ENCODE results near the gene TOX3. TPM values are rescaled to one million over a fixed set of nuclear protein-coding genes. Genes with fewer than 3 reads are reported as not detected.

TOX3 gene
- total and polyA plus RNA-seq, 2 experiments from 2014 or later: not detected

GRCh38 chr16:52578829-52579498, 32.0 kb upstream of the TOX3 start:
- Histone ChIP-seq H3K4me3 (no peak overlapping the region), H3K4me1 (ENCODE audit: insufficient read depth) (no peaks in the 10 kb centered on the region), H3K9me3 (ENCODE audit: low read depth) (peaks cover 5% of the 10 kb centered on the region), H3F3A (ENCODE audit: insufficient read depth) (no peaks in the 10 kb centered on the region), H3K4me2 (ENCODE audit: unreplicated experiment) (no peak overlapping the region), H4K20me1 (ENCODE audit: insufficient read depth) (no peaks in the 10 kb centered on the region), H3K9me2 (ENCODE audit: insufficient read depth) (no peaks in the 10 kb centered on the region), H3K27me3 (replicated peaks; ENCODE audit: insufficient read depth) (no peaks in the 10 kb centered on the region), H3K79me2 (ENCODE audit: insufficient read depth) (no peaks in the 10 kb centered on the region), H2AFZ (no peak overlapping the region), H3K36me3 (ENCODE audit: low read depth) (no peaks in the 10 kb centered on the region), H3K9ac (no peak overlapping the region), H3K27ac (no peak overlapping the region)
- TF ChIP-seq EZH2phosphoT487 (IDR thresholded peaks at IDR 0.05; ENCODE audit: insufficient read depth, low read depth) (no peak), EZH2 (IDR thresholded peaks at IDR 0.05; ENCODE audit: insufficient read depth, poor library complexity, severe bottlenecking) (no peak)
- in situ Hi-C loops (cut with MboI): no loop called here
- 35 to 42% methylated on average over 4 of the region's 4 CpGs for WGBS, 2 experiments (ENCODE audit: low coverage in 1 of 2, low lambda C conversion rate in 2 of 2, missing lambda C conversion rate in 2 of 2)
- DNase-seq: no peak

GRCh38 chr16:52578007-52578828, 31.3 kb upstream of the TOX3 start:
- Histone ChIP-seq H3K4me1 (ENCODE audit: insufficient read depth) (no peaks in the 10 kb centered on the region), H3K27ac (no peak overlapping the region), H3K27me3 (replicated peaks; ENCODE audit: insufficient read depth) (no peaks in the 10 kb centered on the region), H3K9me3 (ENCODE audit: low read depth) (peaks cover 5% of the 10 kb centered on the region), H3K36me3 (ENCODE audit: low read depth) (no peaks in the 10 kb centered on the region), H3K9me2 (ENCODE audit: insufficient read depth) (no peaks in the 10 kb centered on the region), H3K9ac (no peak overlapping the region), H3K4me2 (ENCODE audit: unreplicated experiment) (no peak overlapping the region), H2AFZ (no peak overlapping the region), H3K79me2 (ENCODE audit: insufficient read depth) (no peaks in the 10 kb centered on the region), H3F3A (ENCODE audit: insufficient read depth) (no peaks in the 10 kb centered on the region), H3K4me3 (no peak overlapping the region), H4K20me1 (ENCODE audit: insufficient read depth) (no peaks in the 10 kb centered on the region)
- no peak for TF ChIP-seq EZH2phosphoT487 (IDR thresholded peaks at IDR 0.05; ENCODE audit: insufficient read depth, low read depth)
- TF ChIP-seq EZH2 (IDR thresholded peaks at IDR 0.05; ENCODE audit: insufficient read depth, poor library complexity, severe bottlenecking): no peak
- in situ Hi-C loops (cut with MboI): no loop called here
- WGBS, 2 experiments (ENCODE audit: low coverage in 1 of 2, low lambda C conversion rate in 2 of 2, missing lambda C conversion rate in 2 of 2): 20 to 22% methylated on average over 11 of the region's 11 CpGs
- no peak for DNase-seq

GRCh38 chr16:52577130-52577706, 30.3 kb upstream of the TOX3 start:
- H3K9me3 ChIP-seq (ENCODE audit: low read depth): peaks cover 5% of the 10 kb centered on the region
- no peak overlapping the region for H3K9ac ChIP-seq
- no peak for DNase-seq
- H3K4me2 ChIP-seq (ENCODE audit: unreplicated experiment): no peak overlapping the region
- H2AFZ ChIP-seq: no peak overlapping the region
- no peak overlapping the region for H3K27ac ChIP-seq
- no peaks in the 10 kb centered on the region for H3K79me2 ChIP-seq (ENCODE audit: insufficient read depth)
- H3K36me3 ChIP-seq (ENCODE audit: low read depth): no peaks in the 10 kb centered on the region
- in situ Hi-C loops (cut with MboI): no loop called here
- TF ChIP-seq EZH2 (IDR thresholded peaks at IDR 0.05; ENCODE audit: insufficient read depth, poor library complexity, severe bottlenecking) (no peak), EZH2phosphoT487 (IDR thresholded peaks at IDR 0.05; ENCODE audit: insufficient read depth, low read depth) (no peak)
- no peaks in the 10 kb centered on the region for H4K20me1 ChIP-seq (ENCODE audit: insufficient read depth)
- H3K27me3 ChIP-seq (replicated peaks; ENCODE audit: insufficient read depth): no peaks in the 10 kb centered on the region
- H3K9me2 ChIP-seq (ENCODE audit: insufficient read depth): no peaks in the 10 kb centered on the region
- H3F3A ChIP-seq (ENCODE audit: insufficient read depth): no peaks in the 10 kb centered on the region
- H3K4me3 ChIP-seq: no peak overlapping the region
- H3K4me1 ChIP-seq (ENCODE audit: insufficient read depth): no peaks in the 10 kb centered on the region
- 12 to 18% methylated on average over 9 of the region's 9 CpGs for WGBS, 2 experiments (ENCODE audit: low coverage in 1 of 2, low lambda C conversion rate in 2 of 2, missing lambda C conversion rate in 2 of 2)

GRCh38 chr16:52573365-52574299, 26.7 kb upstream of the TOX3 start:
- Histone ChIP-seq H3K4me2 (ENCODE audit: unreplicated experiment) (no peak overlapping the region), H3K9me2 (ENCODE audit: insufficient read depth) (no peaks in the 10 kb centered on the region), H3K27ac (no peak overlapping the region), H3K4me3 (no peak overlapping the region), H4K20me1 (ENCODE audit: insufficient read depth) (no peaks in the 10 kb centered on the region), H3F3A (ENCODE audit: insufficient read depth) (no peaks in the 10 kb centered on the region), H3K9ac (no peak overlapping the region), H3K9me3 (ENCODE audit: low read depth) (peaks cover 5% of the 10 kb centered on the region), H3K4me1 (ENCODE audit: insufficient read depth) (no peaks in the 10 kb centered on the region), H3K27me3 (replicated peaks; ENCODE audit: insufficient read depth) (no peaks in the 10 kb centered on the region), H3K36me3 (ENCODE audit: low read depth) (no peaks in the 10 kb centered on the region), H2AFZ (no peak overlapping the region), H3K79me2 (ENCODE audit: insufficient read depth) (no peaks in the 10 kb centered on the region)
- no peak for DNase-seq
- 34 to 38% methylated on average over 7 of the region's 7 CpGs for WGBS, 2 experiments (ENCODE audit: low coverage in 1 of 2, low lambda C conversion rate in 2 of 2, missing lambda C conversion rate in 2 of 2)
- no peak for TF ChIP-seq EZH2phosphoT487 (IDR thresholded peaks at IDR 0.05; ENCODE audit: insufficient read depth, low read depth)
- TF ChIP-seq EZH2 (IDR thresholded peaks at IDR 0.05; ENCODE audit: insufficient read depth, poor library complexity, severe bottlenecking): no peak
- in situ Hi-C loops (cut with MboI): no loop called here
